Retina (tissue), 1 donor: ENCODE measurements around the gene SLC5A10.
"Not testable (repeated sequence)": the region's sequence is repeated elsewhere in the genome, so short reads cannot be mapped to it uniquely, and the experiment has no call there.

Experiments
- DNase-seq: peaks from one replicate; pipeline ENCODE4 v3.0.0-alpha.2; 2016

Gene SLC5A10

GRCh38 chr17:19022747-19023146 lies 70.8 kb downstream of the SLC5A10 start:
- DNase-seq: no peak

- no peak for DNase-seq
Observed at GRCh38 chr17:19023209-19023999, 71.4 kb downstream of the SLC5A10 start.

GRCh38 chr17:19024101-19025078 lies 72.4 kb downstream of the SLC5A10 start:
- DNase-seq: no peak

GRCh38 chr17:19028671-19029070 lies 76.7 kb downstream of the SLC5A10 start:
- DNase-seq: not testable (repeated sequence)

- DNase-seq: not testable (repeated sequence)
Observed at GRCh38 chr17:19029740-19030139, 77.8 kb downstream of the SLC5A10 start.

- DNase-seq: not testable (repeated sequence)
Observed at GRCh38 chr17:19030771-19031449, 78.9 kb downstream of the SLC5A10 start.

GRCh38 chr17:19031729-19032128 lies 79.8 kb downstream of the SLC5A10 start:
- not testable (repeated sequence) for DNase-seq

- DNase-seq: not testable (repeated sequence)
Observed at GRCh38 chr17:19032377-19032988, 80.5 kb downstream of the SLC5A10 start.

- not testable (repeated sequence) for DNase-seq
Observed at GRCh38 chr17:19036186-19036585, 84.2 kb downstream of the SLC5A10 start.

- not testable (repeated sequence) for DNase-seq
Observed at GRCh38 chr17:19037547-19037946, 85.6 kb downstream of the SLC5A10 start.

- DNase-seq: not testable (repeated sequence)
Observed at GRCh38 chr17:19038007-19038406, 86.0 kb downstream of the SLC5A10 start.

GRCh38 chr17:19038730-19039129 lies 86.8 kb downstream of the SLC5A10 start:
- DNase-seq: not testable (repeated sequence)

- not testable (repeated sequence) for DNase-seq
Observed at GRCh38 chr17:19040350-19040749, 88.4 kb downstream of the SLC5A10 start.

GRCh38 chr17:19041871-19042270 lies 89.9 kb downstream of the SLC5A10 start:
- DNase-seq: not testable (repeated sequence)

- DNase-seq: not testable (repeated sequence)
Observed at GRCh38 chr17:19042369-19042768, 90.4 kb downstream of the SLC5A10 start.

GRCh38 chr17:19043032-19043431 lies 91.1 kb downstream of the SLC5A10 start:
- not testable (repeated sequence) for DNase-seq

GRCh38 chr17:19044643-19045042 lies 92.7 kb downstream of the SLC5A10 start:
- not testable (repeated sequence) for DNase-seq

GRCh38 chr17:19046782-19047375 lies 94.9 kb downstream of the SLC5A10 start, which contains the start of gene GRAP:
Gene GRAP, minus strand, starts transcription at chr17:19046957. Its CDS starts 31 bp downstream, at chr17:19046926.
- DNase-seq: not testable (repeated sequence)

- not testable (repeated sequence) for DNase-seq
Observed at GRCh38 chr17:19047510-19047909, 95.5 kb downstream of the SLC5A10 start.

GRCh38 chr17:19048826-19049225 lies 96.9 kb downstream of the SLC5A10 start:
- not testable (repeated sequence) for DNase-seq

GRCh38 chr17:19055447-19055846 lies 103.5 kb downstream of the SLC5A10 start:
- not testable (repeated sequence) for DNase-seq
